Mesothelial cell of epicardium (in vitro differentiated cells): Measurements from ENCODE around the gene F2. TPM values are rescaled to one million over a fixed set of nuclear protein-coding genes. Genes with fewer than 3 reads are reported as not detected.
A peak's percentile ranks its signal among the peaks of the same experiment; 100 is the strongest.

Experiments used
- DNase-seq, 2 experiments: peaks; one replicate each; pipeline ENCODE4 v3.0.0; 2021; ENCODE audit warnings: low spot score in 2 of 2; ENCODE audit not compliant: unreplicated experiment in 2 of 2
- H3K27ac Mint-ChIP-seq: 2 replicates; pipeline ENCODE4 v1.8.0; 2021; ENCODE audit warnings: mixed read lengths
- H3K27me3 Mint-ChIP-seq: 2 replicates; pipeline ENCODE4 v1.8.0; 2021; ENCODE audit warnings: low read depth, mixed read lengths
- H3K36me3 Mint-ChIP-seq: 2 replicates; pipeline ENCODE4 v1.8.0; 2021; ENCODE audit warnings: mixed read lengths
- H3K4me1 Mint-ChIP-seq: 2 replicates; pipeline ENCODE4 v1.8.0; 2021; ENCODE audit warnings: mixed read lengths
- H3K4me3 Mint-ChIP-seq: 2 replicates; pipeline ENCODE4 v1.8.0; 2021; ENCODE audit warnings: mild to moderate bottlenecking, moderate library complexity, mixed read lengths
- H3K9me3 Mint-ChIP-seq: 2 replicates; pipeline ENCODE4 v1.8.0; 2021; ENCODE audit warnings: mixed read lengths
- total RNA-seq: library from RNA; stranded (reverse); gene quantifications from 3 replicates; pipeline ENCODE4 v1.2.1, GENCODE V29; 2021
- TF ChIP-seq, protein P1 (sequence below): fragments of 200-600 bp; sonication (generic); IDR thresholded peaks from one replicate; pipeline ENCODE4 v1.5.0; 2021; ENCODE audit warnings: antibody characterized with exemption; ENCODE audit not compliant: unreplicated experiment

F2 gene
- total RNA-seq, 1 donor from 2014 or later = not detected

DNA sequence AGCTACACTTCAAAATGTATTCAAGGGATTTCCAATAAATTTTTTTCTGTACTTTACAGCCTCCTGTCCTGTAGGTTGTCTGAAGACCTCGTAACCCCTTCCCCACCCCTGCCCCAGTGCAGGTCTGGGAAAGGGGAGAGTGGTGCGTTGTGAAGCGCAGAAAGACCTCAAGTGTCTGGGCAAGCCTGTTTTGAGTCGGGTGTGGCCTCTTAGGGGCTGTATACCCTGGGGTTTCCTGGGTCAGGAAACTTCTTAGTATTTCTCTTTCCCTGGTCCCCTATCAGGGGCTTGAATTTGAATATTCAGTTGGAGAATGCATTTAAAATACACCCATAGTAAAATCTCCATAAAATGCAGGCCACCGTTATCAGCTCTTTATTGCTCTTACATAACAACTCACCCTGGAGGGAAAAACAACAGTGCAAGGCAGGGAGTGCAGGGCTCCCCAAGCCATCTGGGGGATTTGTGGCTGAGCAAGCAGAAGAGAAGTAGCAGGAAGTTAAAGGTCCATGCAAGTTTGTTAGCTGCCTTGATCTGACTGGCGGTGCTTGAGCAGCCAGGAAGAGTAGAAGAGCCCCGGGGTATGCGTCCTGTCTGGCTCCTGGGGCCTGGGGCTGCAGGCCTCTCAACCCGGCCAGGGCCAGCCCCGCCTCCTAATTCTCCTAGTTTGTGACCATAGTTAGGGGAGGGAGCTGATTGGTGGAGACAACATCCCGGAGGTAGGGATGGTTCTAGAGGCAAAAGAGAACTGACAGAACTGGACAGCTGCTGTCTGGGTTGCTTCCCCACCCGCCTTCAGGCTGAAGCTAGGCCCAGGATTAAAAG is 44.3 kb upstream of the F2 start:
- peaks cover 16% of the 10 kb centered on the region for H3K36me3 Mint-ChIP-seq
- TF ChIP-seq, protein P1, sequence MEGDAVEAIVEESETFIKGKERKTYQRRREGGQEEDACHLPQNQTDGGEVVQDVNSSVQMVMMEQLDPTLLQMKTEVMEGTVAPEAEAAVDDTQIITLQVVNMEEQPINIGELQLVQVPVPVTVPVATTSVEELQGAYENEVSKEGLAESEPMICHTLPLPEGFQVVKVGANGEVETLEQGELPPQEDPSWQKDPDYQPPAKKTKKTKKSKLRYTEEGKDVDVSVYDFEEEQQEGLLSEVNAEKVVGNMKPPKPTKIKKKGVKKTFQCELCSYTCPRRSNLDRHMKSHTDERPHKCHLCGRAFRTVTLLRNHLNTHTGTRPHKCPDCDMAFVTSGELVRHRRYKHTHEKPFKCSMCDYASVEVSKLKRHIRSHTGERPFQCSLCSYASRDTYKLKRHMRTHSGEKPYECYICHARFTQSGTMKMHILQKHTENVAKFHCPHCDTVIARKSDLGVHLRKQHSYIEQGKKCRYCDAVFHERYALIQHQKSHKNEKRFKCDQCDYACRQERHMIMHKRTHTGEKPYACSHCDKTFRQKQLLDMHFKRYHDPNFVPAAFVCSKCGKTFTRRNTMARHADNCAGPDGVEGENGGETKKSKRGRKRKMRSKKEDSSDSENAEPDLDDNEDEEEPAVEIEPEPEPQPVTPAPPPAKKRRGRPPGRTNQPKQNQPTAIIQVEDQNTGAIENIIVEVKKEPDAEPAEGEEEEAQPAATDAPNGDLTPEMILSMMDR = no peak
- H3K27ac Mint-ChIP-seq = peak overlapping the region; percentile 92
- no peaks in the 10 kb centered on the region for H3K27me3 Mint-ChIP-seq
- H3K4me3 Mint-ChIP-seq = no peak overlapping the region
- DNase-seq = peak in 1 of 2 experiments; percentile 43
- H3K9me3 Mint-ChIP-seq = no peaks in the 10 kb centered on the region
- peaks cover 20% of the 10 kb centered on the region for H3K4me1 Mint-ChIP-seq

DNA sequence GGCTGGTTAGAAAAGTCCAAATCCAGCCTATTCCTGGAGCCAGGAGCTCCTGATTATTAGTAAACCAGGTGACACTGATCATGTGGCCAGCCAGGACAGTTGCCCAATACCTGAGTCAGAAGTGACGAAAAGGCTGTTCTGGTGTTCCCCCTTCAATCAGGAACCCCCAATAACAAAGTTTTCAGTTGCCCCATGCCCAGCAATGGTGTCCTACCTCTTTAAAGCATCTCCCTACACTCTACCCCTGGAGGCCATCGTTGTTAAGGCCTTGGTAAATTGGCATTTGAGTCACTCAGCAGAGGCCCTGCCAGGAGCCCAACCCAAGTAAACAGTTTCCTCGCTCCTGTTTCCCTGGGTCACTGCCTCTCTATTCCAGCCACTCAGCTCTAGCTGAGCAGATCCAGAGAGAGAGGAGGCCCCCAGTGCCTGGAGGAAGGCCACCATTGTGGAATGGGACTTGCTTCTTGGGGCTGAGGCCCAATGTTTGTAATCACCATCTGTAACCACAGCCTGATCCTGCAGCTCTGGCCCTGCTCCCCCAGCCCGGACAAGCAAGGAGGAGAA is 43.6 kb upstream of the F2 start:
- no peak for DNase-seq
- Mint-ChIP-seq H3K27me3 (no peaks in the 10 kb centered on the region), H3K4me1 (peaks cover 17% of the 10 kb centered on the region), H3K27ac (peak overlapping the region; percentile 77), H3K9me3 (no peaks in the 10 kb centered on the region), H3K36me3 (peaks cover 13% of the 10 kb centered on the region), H3K4me3 (no peak overlapping the region)
- TF ChIP-seq, protein P1 = no peak

DNA sequence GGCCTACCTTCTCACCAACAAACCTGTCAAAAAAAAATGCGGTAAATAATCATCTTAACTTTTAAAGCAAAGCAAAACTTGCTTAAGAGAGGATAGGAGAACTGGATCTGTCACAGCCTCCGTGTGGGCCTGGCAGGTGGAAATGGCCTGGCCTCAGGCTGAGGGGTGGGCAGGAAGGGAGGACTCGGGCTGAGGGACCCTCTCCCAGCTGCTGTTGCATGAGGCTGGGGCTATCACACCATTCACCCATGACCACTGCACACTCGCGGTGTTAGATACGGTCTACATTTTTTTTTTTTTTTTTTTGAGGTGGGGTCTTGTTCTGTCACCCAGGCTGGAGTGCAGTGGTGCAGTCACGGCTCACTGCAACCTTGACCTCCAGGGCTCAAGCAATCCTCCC is 43.1 kb upstream of the F2 start:
- peaks cover 16% of the 10 kb centered on the region for H3K36me3 Mint-ChIP-seq
- no peaks in the 10 kb centered on the region for H3K27me3 Mint-ChIP-seq
- no peaks in the 10 kb centered on the region for H3K9me3 Mint-ChIP-seq
- no peak for DNase-seq
- H3K27ac Mint-ChIP-seq = peak overlapping the region; percentile 77
- no peak overlapping the region for H3K4me3 Mint-ChIP-seq
- TF ChIP-seq, protein P1 = no peak
- peaks cover 17% of the 10 kb centered on the region for H3K4me1 Mint-ChIP-seq

DNA sequence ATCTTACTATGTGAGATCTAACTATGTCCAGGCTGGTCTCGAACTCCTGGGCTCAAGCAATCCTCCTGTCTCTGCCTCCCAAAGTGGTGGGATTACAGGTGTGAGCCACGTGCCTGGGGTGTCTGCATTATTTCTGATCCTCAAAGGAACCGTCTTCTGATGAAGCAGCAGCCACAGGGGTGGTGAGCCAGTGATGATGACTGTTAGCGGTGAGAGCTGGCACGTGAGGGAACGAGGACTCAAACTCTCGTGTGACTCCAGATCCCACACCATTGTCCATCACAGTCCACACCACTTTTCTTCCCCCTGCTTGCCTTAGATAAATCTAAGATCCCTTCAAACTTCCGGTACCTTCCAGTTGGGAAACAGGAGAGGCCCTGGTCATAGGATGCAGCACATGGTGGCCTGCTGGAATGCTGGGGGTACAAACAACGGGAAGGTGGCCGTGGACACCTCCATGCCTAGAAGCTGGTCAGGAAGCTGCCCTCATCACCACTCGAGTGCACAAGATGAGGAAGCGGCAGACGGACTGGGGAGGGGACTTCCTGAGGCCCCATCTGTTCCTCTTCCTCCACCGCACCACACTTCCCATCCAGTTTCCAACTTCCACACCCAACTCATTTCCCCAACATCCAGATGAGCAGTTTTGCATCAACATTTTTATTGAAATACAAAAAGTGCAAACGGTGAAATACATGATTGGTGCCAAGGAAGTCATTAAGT is 42.4 kb upstream of the F2 start:
- Mint-ChIP-seq H3K4me3 (no peak overlapping the region), H3K9me3 (no peaks in the 10 kb centered on the region), H3K27me3 (no peaks in the 10 kb centered on the region), H3K36me3 (peaks cover 13% of the 10 kb centered on the region), H3K27ac (no peak overlapping the region), H3K4me1 (peaks cover 17% of the 10 kb centered on the region)
- DNase-seq = no peak
- TF ChIP-seq, protein P1 = no peak

DNA sequence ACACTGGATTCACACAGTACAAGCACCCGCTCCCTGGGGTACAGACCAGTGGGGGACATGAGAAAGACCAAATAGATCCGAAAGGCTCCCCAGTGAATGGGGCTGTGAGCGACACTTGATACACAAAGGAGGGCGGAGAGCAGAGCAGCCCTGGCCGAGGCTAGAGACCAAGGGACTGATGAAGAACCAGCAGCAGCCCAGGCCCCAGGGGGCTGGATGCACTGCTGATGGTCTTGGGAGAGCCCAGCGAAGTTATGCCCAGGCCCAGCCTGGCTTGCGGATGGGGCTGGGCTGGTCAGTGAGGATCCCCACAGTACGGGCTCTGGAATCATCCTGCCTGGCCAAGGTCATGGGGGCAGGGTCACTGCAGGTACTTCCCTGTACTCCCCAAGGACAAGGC is 41.8 kb upstream of the F2 start:
- H3K27me3 Mint-ChIP-seq = no peaks in the 10 kb centered on the region
- no peak overlapping the region for H3K4me3 Mint-ChIP-seq
- no peaks in the 10 kb centered on the region for H3K9me3 Mint-ChIP-seq
- TF ChIP-seq, protein P1 = no peak
- H3K27ac Mint-ChIP-seq = no peak overlapping the region
- DNase-seq = no peak
- H3K4me1 Mint-ChIP-seq = peaks cover 17% of the 10 kb centered on the region
- H3K36me3 Mint-ChIP-seq = peaks cover 11% of the 10 kb centered on the region
